Effector CD8-positive, alpha-beta T cell (primary cell): ENCODE measurements around the gene SPATA1.
"Not testable (repeated sequence)": the region's sequence is repeated elsewhere in the genome, so short reads cannot be mapped to it uniquely, and the experiment has no call there.

Source experiments
- DNase-seq: peaks from one replicate; lab custom pipeline; 2025; lab: John Stamatoyannopoulos, UW
- total RNA-seq, 4 experiments: gene quantifications; one replicate each; lab custom pipeline; 2026; lab: John Stamatoyannopoulos, UW

The SPATA1 gene
- total RNA-seq, result 0.39 to 2.0 (median 1.2) reads per million in 4 experiments

DNA sequence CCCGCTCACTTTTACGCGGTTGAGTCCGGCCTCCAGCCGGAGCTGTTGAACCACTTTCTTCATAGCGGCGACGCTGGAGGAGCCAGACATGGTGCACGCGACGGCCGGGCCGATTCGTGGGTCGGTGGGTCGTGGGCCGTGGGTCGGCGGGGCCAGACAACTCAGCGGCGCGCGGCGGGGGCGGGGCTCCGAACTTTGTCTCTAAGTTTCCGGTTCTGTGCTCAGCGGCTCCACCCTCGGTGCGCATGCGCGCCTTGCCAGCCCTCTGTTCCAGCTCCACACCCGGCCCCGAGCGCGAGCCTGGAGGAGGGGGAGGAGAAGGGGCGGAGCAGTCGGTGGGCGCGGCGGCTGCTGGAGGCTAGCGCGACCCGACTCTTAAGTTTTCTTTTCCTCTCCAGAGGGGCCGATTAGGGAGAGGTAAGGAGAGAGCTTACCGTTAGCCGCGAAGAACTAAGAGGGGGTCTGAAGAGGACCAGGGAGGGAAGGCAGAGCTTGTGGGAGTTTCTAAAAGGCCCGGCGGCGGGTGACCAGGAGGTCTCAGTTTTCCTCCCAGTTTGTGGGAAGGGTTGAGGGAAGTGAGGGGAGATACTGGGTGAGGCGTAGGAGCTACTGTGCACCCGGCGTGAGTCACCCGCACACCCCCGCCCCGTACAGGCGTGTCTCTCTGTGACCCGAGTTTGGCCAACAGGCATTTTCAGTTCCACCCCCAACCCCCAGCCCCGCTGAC is at the start of gene SPATA1, which contains the start of gene GNG5:
TSS of gene SPATA1 (plus strand) at position 385 of the 727 bp plus-strand sequence. CDS start 9,974 bp downstream, outside the sequence.
TSS of gene GNG5 (minus strand) at position 580 of the 727 bp plus-strand sequence. CDS start at position 90, 490 bp downstream.
- DNase-seq, result peak; percentile 97

DNA sequence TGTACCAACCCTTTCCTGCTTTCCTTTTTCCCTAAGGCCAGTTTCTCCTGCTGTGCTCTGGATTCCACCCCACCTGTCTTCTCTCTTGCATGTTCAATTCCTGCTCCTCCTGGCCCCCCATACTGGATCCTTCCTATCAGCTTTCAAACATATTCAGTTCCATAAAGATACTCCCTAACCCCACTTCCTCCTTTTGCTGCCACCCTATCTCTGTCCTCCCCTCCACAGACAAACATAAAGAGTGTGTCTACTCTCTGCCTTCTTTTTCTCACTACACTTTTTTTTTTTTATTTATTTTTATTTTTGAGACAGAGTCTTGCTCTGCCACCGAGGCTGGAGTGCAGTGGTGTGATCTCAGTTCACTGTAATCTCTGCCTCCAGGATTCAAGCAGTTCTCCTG is 44.1 kb upstream of the SPATA1 start:
- DNase-seq, result no peak

DNA sequence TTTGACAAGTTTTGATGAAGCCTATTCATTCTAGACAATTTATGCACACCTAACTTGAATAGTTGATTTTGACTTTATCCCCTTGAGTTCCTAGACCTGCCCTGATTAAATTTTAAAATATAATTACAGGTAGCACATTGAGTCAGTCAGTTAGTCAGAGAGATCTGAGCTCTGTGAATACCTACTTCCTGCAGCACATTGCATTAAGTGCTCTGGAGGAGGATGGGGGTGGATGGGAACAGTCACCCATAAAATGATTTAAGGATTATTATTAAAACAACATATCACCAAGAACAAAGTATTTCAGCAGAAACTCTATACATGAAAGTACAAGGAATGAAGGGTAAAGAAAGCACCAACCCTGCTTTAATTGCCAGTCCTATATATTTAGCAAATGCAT is 38.9 kb upstream of the SPATA1 start:
- DNase-seq, result no peak

- DNase-seq, result no peak
Observed at GRCh38 chr1:84476225-84476624, 30.0 kb upstream of the SPATA1 start.

DNA sequence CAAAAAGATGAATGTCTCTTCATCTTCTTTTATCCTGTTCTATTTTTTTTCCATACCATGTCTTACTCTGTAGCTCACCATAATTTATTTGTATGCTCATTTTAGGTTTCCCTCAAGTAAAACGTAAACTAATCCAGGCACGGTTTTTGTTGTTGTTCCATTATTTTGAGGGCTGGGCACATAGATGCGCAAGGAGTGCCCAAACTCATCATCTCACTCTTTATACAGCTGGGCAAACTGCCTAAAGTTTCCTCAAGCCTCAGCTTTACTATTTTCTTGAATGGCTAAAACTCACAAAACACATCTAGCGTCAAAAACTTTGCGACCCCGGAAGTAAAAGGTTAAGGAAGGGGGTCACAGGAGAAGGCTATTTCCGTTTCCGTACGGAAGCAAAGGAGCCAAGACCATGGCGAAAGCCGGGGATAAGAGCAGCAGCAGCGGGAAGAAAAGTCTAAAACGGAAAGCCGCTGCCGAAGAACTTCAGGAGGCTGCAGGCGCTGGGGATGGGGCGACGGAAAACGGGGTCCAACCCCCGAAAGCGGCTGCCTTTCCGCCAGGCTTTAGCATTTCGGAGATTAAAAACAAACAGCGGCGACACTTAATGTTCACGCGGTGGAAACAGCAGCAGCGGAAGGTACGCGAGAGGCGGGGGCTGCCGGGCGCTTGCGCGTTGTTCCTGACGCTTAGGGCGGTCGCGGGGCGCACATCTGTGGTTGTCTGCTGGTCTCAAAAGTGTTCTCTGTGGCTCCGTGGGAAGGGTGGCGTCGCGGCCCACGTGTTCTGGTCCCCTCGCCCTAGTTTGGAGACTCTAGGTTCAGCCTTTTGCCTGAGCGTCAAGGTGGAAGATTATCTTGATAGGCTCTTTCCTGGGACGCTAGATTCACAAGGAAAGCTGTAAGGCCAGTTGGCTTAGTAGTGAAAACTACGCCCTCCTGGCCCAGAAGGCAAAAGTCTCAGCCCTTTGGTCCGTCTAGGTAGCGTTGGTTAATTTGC is 27.0 kb upstream of the SPATA1 start, which contains the start of gene RPF1:
TSS of gene RPF1 (plus strand) at position 391 of the 993 bp plus-strand sequence. CDS start at position 407, 16 bp downstream.
- peak; percentile 62 for DNase-seq

- no peak for DNase-seq
Observed at GRCh38 chr1:84479998-84480397, 26.2 kb upstream of the SPATA1 start.

DNA sequence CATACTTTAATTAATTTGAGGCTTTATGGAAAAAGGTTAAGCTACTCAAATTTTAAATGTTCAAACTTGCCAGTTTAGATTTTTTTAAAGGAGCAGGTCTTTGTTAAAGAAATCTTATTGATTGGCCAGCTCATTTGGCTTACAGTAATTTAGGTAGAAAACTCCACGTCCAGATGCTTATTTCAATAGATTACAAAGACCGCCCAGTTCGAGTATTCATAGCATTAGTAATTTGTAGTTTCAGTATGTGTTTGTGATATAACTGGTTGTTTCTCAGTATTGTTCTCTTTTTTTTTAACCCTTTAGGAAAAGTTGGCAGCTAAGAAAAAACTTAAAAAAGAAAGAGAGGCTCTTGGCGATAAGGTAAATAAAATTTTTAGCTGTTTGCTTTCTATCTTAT is 25.5 kb upstream of the SPATA1 start:
- DNase-seq, result no peak

DNA sequence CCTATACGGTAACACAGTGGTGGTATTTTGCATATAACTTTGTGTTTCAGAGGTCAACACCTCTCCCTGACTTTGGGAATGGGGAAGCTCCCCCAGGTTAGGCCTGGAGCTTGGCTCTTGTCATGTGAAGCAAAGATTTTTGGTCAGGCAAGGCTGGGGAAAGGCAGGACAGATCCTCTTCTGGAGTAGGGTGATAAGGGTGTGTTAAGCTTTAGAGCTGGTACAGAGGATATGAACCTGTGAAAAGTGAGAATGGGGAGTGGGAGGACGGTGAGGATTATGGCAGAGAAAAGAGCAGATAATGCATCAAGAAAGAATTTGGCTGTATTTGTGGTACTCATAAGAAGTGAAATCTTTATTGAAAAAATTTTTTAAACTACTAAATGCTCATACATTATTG is 24.9 kb upstream of the SPATA1 start:
- no peak for DNase-seq

DNA sequence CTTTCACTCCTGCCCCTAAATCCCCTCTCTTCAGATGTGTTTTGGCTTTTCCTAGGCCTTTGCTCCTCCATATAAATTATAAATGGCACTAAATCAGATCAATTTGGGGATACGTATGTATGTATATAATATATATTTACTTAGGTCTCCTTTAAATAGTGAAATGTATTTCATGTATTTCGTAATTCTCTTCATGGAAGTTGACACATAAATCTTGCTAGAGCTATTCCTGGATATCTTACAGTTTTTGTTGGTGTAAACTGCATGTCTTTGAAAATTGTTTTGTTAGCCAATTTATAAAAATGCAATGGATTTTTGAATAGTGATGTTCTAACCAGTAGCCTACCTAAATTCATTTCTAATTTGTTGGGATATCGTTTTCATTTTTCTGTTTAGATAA is 18.1 kb upstream of the SPATA1 start:
- no peak for DNase-seq

DNA sequence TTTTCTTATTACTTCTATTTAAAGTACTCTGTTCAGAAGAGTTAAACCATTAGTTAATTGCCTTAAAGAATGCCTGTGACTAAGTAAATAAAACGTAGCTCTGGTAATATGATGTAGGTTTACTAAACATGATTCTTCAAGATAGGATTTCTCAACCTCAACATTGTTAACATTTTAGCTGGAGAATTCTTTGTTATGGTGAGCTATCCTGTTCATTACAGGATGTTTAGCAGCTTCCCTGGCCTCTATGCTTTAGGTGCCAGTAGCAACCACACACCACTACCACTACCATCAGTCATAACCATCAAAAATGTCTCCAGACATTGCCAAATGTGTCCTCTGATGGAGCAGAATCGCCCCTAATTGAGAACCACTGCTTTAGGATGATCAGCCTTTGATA is 16.4 kb upstream of the SPATA1 start:
- no peak for DNase-seq

DNA sequence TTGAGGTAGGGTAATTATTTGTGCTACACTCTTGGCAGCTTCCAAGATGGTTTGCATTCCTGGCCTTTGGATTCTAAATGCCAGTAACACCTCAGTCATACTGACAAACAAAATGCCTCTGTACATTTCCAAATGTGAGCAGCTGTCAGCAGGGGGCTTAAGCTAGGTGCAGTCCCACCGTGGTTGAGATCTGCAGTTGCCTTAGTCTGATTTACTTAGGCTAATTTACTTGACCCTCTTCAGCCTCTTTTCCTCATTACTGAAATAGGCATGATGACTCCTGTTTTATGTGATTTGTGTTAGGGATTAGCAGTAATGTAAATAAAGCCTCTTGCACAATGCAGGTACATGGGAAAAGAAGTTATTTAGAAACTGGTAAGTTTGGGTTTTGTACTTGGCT is 13.5 kb upstream of the SPATA1 start:
- no peak for DNase-seq

DNA sequence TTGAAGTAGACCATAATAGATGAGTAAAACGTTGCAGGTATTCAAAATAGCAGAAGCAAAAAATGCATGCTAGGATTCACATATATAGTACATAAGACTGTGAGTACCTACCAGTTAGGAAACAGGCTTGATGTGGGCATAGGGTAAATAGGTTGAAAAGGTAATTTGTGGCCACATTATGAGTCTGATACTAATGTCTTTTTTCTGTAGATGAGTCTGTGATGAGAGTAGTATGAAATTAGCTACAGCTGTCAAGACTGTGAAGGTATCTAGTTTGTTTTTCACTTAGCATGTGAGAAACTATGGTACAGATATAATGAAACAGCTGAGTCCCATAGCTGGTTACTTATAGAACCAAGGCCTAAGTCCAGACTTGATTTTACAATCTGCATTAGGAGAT is 12.4 kb upstream of the SPATA1 start:
- no peak for DNase-seq

DNA sequence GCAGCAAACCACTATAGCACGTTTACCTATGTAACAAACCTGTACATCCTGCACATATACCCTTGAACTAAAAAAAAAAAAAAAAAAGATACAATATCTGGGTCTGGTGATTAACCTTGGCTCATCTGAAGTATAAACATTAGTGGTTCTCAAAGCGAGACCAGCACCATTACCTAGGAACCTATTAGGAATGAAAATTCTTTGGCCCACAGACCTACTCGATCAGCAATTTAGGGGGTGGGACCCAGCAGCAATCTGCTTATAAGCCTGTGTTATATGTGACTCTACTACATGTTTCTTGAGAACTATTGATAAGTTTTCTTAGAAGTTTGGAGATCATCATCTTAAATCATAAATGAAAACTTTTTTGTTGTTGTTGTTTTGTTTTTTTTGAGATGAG is 9.7 kb upstream of the SPATA1 start:
- no peak for DNase-seq

DNA sequence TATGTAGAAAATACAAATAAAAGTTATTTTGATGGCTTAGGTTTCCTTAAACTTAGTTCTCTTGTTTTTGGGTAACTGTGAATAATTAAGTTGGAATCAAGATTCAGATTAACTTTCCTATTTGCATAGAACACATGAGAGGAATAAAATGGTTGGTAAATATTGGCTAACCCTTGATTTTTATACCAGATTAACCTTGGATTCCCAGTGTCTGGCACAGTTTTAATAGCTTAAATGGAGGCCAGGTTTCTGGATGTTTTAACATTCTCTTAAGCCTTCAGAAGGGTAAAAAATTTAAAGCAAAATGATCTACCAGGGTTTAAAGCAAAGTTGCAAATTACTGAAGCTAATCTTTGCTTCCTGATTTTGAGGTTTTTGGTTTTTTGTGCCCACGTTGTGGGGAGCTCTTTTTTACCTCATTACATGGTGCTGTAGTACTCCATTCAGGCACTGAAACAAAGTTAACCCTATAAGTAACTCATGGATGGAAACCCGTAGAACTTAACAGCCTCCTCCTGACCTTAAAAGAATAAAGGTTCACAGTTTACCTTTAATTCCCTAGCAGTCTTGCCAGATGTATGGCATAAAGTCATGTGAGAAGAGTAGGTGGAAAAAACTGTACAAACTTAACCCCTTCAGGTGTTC is 8.4 kb upstream of the SPATA1 start:
- DNase-seq, result no peak

GRCh38 chr1:84502927-84503326 is 3.3 kb upstream of the SPATA1 start:
- DNase-seq, result no peak

DNA sequence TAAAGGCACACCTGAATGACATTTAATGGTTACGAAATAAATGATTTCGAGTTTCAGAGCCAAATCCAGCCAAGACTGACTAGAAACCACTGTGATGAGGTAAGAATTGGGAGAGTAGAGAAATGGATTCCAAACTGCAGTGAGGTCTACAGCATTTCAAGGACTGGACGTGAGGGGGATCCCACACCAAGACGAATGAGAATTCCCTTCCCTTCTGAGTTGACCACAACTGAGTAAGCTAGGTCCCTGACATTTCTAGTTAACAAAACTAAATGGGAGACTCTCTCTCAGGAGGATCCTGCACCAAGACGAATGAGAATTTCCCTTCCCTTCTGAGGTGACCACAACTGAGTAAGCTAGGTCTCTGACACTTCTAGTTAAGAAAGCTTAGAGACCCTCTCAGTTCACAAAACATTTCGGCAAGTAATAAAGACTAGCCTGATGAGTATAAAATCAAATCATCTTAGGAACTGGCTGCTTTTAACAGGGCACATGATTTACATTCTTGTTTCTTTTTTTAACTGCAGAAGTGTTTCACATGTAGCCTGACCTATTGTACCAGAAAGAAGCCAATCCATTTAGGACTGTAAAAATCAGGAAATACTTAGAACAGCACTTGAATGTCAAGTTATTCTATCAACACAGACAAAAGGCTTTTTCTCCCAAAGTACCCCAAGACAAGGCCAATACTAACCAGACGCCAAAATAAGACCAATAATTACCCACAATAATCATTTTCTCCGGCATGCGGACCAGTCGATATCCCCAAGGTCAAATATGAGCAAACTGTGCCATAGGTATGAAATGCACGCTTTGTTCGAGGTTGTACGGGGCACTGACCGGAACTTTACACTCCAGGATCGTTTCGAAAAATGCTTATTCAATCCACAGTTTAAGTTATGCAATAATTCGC is 1.4 kb upstream of the SPATA1 start:
- DNase-seq, result no peak

GRCh38 chr1:84505493-84506001 is 639 bp upstream of the SPATA1 start:
- DNase-seq, result no peak

DNA sequence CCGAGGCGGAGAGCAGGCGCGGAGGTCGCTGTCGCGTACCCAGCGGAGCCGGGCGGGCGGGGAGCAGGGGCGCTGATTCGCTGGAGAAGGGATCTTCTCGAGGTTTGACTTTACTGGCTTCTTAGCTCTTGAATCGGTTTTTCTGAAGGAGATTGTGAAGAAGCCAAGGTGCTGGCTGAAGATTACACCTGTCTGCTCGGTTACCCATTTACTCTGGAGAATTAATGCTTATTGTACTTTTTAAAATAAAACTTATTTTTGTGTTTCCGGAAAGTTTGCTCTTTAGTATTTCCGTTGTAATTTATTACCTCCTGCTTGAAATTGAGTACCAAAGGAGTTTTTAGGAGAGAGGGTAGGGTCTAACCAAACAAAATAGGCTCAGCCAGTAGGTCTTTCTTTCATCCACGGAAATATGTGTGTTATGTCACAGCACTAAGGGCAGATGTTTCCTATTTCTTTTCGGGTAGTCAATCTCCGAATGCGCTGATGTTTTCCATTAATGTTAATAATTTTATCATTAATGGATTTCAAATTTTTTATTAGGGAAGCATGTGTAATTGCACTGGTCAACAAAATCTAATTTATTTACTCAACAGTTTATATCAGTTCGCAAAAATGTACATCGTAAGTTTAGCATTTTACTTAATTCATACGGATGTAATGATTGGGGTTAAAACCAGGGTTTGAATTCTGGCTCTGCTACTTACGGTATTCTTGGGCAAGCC is 705 bp downstream of the SPATA1 start:
- no peak for DNase-seq

DNA sequence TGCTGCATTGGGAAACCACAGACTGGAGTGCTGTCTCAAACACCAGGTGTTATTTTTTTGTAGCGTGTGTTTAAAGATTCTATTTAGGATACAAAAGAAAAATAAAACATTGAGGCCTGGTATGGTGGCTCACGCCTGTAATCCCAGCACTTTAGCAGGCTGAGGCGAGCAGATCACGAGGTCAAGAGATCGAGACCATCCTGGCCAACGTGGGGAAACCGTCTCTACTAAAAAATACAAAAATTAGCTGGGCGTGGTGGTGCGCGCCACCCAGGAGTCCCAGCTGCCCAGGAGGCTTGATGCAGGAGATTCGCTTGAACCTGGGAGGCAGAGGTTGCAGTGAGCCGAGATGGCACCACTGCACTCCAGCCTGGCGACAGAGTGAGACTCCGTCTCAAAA is 1.7 kb downstream of the SPATA1 start:
- not testable (repeated sequence) for DNase-seq

GRCh38 chr1:84508510-84508909 is 2.3 kb downstream of the SPATA1 start:
- no peak for DNase-seq
